ENCODE data around the gene DDX51.

- no peak for TF ChIP-seq CTCF (IDR thresholded peaks at IDR 0.05)
- no peak for TF ChIP-seq POLR2A (IDR thresholded peaks at IDR 0.05)
Observed at GRCh38 chr12:132158677-132159554, 14.8 kb upstream of the DDX51 start.

Measured in Peyer's patch (tissue), 4 donors.